Body of pancreas (tissue), 4 donors: ENCODE measurements around the gene CDK18.

ENCODE experiments used
- CTCF ChIP-seq, 7 experiments: fragments of 450-650 bp in 4 of 7; fragments of 200-600 bp in 3 of 7; sonication (generic) in 3 of 7; IDR thresholded peaks; one replicate each; pipeline ENCODE4 v1.5.1; 2016 to 2019; ENCODE audit warnings: antibody characterized with exemption in 7 of 7
- POLR2A ChIP-seq, 3 donors: fragments of 450-650 bp; IDR thresholded peaks; one replicate each; pipeline ENCODE4 v1.6.1; 2016; ENCODE audit warnings: antibody characterized with exemption in 3 of 3, mild to moderate bottlenecking in 2 of 3

GRCh38 chr1:205517763-205518162 is 13.3 kb downstream of the CDK18 start:
- TF ChIP-seq CTCF (IDR thresholded peaks at IDR 0.05), result no peak
- no peak for TF ChIP-seq POLR2A (IDR thresholded peaks at IDR 0.05)
